ENCODE results near the gene MGRN1.

- TF ChIP-seq, protein P1, sequence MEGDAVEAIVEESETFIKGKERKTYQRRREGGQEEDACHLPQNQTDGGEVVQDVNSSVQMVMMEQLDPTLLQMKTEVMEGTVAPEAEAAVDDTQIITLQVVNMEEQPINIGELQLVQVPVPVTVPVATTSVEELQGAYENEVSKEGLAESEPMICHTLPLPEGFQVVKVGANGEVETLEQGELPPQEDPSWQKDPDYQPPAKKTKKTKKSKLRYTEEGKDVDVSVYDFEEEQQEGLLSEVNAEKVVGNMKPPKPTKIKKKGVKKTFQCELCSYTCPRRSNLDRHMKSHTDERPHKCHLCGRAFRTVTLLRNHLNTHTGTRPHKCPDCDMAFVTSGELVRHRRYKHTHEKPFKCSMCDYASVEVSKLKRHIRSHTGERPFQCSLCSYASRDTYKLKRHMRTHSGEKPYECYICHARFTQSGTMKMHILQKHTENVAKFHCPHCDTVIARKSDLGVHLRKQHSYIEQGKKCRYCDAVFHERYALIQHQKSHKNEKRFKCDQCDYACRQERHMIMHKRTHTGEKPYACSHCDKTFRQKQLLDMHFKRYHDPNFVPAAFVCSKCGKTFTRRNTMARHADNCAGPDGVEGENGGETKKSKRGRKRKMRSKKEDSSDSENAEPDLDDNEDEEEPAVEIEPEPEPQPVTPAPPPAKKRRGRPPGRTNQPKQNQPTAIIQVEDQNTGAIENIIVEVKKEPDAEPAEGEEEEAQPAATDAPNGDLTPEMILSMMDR (IDR thresholded peaks at IDR 0.05), result no peak
- TF ChIP-seq POLR2A (IDR thresholded peaks at IDR 0.05), result no peak
These were observed 82.2 kb downstream of the MGRN1 start for GRCh38 chr16:4706871-4707270.
